ENCODE data around the gene HAO1. TPM values are rescaled to one million over a fixed set of nuclear protein-coding genes. Genes with fewer than 3 reads are reported as not detected.

HAO1 gene
- total and polyA plus RNA-seq, 4 donors: not detected

- TF ChIP-seq CTCF (IDR thresholded peaks at IDR 0.05; ENCODE audit: control extremely low read depth, extremely low read depth): no peak
- no peak overlapping the region for H3K9ac ChIP-seq (ENCODE audit: insufficient read depth in 1 of 2, low read length in 2 of 2)
- ATAC-seq (ENCODE audit: insufficient read depth, low FRiP score) (no peak), DNase-seq (no peak)
- no peak overlapping the region for H3K27ac ChIP-seq (ENCODE audit: low read depth in 1 of 2, low read length in 1 of 2)
- WGBS, 2 donors: 53 to 72% methylated on average over 3 of the region's 3 CpGs
- no peak overlapping the region for H3K4me3 ChIP-seq
- no peaks in the 10 kb centered on the region for H3K27me3 ChIP-seq (ENCODE audit: control insufficient read depth in 3 of 3, insufficient read depth in 3 of 3, low read length in 2 of 3)
- no peaks in the 10 kb centered on the region for H3K36me3 ChIP-seq (ENCODE audit: control insufficient read depth in 4 of 4, insufficient read depth in 4 of 4, low read length in 4 of 4)
- no peaks in the 10 kb centered on the region for H3K9me3 ChIP-seq (ENCODE audit: control insufficient read depth in 4 of 4, insufficient read depth in 3 of 4, low read length in 3 of 4)
- H3K4me1 ChIP-seq (ENCODE audit: control insufficient read depth in 5 of 5, insufficient read depth in 5 of 5, low read length in 5 of 5): peaks cover 0 to 2% (median 0%) of the 10 kb centered on the region in 5 donors
Measured at GRCh38 chr20:7912551-7912950, 27.7 kb downstream of the HAO1 start.

- H3K27me3 ChIP-seq (ENCODE audit: control insufficient read depth in 3 of 3, insufficient read depth in 3 of 3, low read length in 2 of 3): no peaks in the 10 kb centered on the region
- whole genome bisulfite sequencing, 2 donors: 80 to 84% methylated on average over 10 of the region's 10 CpGs
- no peak overlapping the region for H3K9ac ChIP-seq (ENCODE audit: insufficient read depth in 1 of 2, low read length in 2 of 2)
- no peak for ATAC-seq (ENCODE audit: insufficient read depth, low FRiP score)
- no peak overlapping the region for H3K27ac ChIP-seq (ENCODE audit: low read depth in 1 of 2, low read length in 1 of 2)
- no peaks in the 10 kb centered on the region for H3K36me3 ChIP-seq (ENCODE audit: control insufficient read depth in 4 of 4, insufficient read depth in 4 of 4, low read length in 4 of 4)
- no peak for TF ChIP-seq CTCF (IDR thresholded peaks at IDR 0.05; ENCODE audit: control extremely low read depth, extremely low read depth)
- no peak overlapping the region for H3K4me3 ChIP-seq
- no peaks in the 10 kb centered on the region for H3K9me3 ChIP-seq (ENCODE audit: control insufficient read depth in 4 of 4, insufficient read depth in 3 of 4, low read length in 3 of 4)
- DNase-seq: peak in 1 of 3 donors; percentile 10
- H3K4me1 ChIP-seq (ENCODE audit: control insufficient read depth in 5 of 5, insufficient read depth in 5 of 5, low read length in 5 of 5): peaks cover 0 to 2% (median 0%) of the 10 kb centered on the region in 5 donors
Measured at GRCh38 chr20:7911586-7912330, 28.5 kb downstream of the HAO1 start.

- ATAC-seq (ENCODE audit: insufficient read depth, low FRiP score): no peak
- no peak for TF ChIP-seq CTCF (IDR thresholded peaks at IDR 0.05; ENCODE audit: control extremely low read depth, extremely low read depth)
- no peak for DNase-seq
- H3K9ac ChIP-seq (ENCODE audit: insufficient read depth in 1 of 2, low read length in 2 of 2): no peak overlapping the region
- H3K4me1 ChIP-seq (ENCODE audit: control insufficient read depth in 5 of 5, insufficient read depth in 5 of 5, low read length in 5 of 5): peaks cover 0 to 2% (median 0%) of the 10 kb centered on the region in 5 donors
- no peaks in the 10 kb centered on the region for H3K27me3 ChIP-seq (ENCODE audit: control insufficient read depth in 3 of 3, insufficient read depth in 3 of 3, low read length in 2 of 3)
- no peak overlapping the region for H3K4me3 ChIP-seq
- no peaks in the 10 kb centered on the region for H3K9me3 ChIP-seq (ENCODE audit: control insufficient read depth in 4 of 4, insufficient read depth in 3 of 4, low read length in 3 of 4)
- no peaks in the 10 kb centered on the region for H3K36me3 ChIP-seq (ENCODE audit: control insufficient read depth in 4 of 4, insufficient read depth in 4 of 4, low read length in 4 of 4)
- WGBS, 2 donors: 65 to 86% methylated on average over 4 of the region's 4 CpGs
- no peak overlapping the region for H3K27ac ChIP-seq (ENCODE audit: low read depth in 1 of 2, low read length in 1 of 2)
Measured at GRCh38 chr20:7908905-7909304, 31.4 kb downstream of the HAO1 start.
